GM12801 (cell line): ENCODE results near the gene OXER1.

Source experiments
- CTCF ChIP-seq: IDR thresholded peaks from one replicate; pipeline ENCODE4 v1.5.1; 2011; ENCODE audit warnings: control low read depth; ENCODE audit not compliant: insufficient read length; ENCODE audit errors: extremely low read depth

The OXER1 gene

GRCh38 chr2:42806786-42807185 lies 42.9 kb upstream of the OXER1 start:
- TF ChIP-seq CTCF = no peak

GRCh38 chr2:42804891-42805290 lies 41.0 kb upstream of the OXER1 start:
- TF ChIP-seq CTCF = no peak

GRCh38 chr2:42804338-42804737 lies 40.4 kb upstream of the OXER1 start:
- no peak for TF ChIP-seq CTCF

- TF ChIP-seq CTCF = no peak
Measured at GRCh38 chr2:42802150-42802549, 38.2 kb upstream of the OXER1 start.

DNA sequence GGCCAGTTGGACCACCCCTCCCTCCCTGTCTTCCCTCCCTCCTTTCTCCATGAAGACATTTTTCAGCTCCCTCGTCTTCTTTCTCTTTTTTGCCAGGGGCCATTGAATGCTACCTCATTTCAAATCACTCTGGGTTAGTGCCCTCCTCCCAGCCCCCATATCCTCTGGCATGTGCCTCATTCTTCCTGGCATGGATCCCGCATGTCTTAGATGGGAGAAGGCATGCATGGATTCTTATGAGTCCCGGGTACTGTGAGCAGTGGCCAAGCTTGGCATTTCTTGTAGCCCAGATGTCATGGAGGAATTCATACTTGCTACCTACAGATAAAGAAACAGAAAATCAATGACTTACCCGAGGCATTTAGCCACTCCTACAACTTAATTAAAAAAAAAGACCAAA lies 37.4 kb upstream of the OXER1 start:
- no peak for TF ChIP-seq CTCF

DNA sequence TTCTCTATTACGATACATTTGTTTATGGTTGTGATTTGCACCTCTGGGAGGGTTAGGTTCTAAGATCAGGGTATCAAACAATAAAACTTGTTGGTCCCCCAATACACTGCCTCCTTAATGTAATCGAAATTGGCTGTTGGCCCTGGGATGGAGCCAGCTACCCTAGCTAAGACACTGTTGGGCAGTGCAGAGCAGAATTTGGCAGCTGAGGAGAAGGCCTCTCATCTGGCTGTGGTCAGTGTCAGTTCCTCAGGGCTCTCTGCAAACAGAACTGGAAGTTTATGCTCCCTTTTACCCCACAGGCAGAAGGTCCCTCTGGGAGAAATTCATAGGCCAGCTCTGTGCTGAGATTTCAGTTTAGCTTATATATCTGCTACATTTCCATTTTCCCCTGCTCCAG lies 37.0 kb upstream of the OXER1 start:
- no peak for TF ChIP-seq CTCF

- TF ChIP-seq CTCF = no peak
Measured at GRCh38 chr2:42800461-42800962, 36.6 kb upstream of the OXER1 start.

DNA sequence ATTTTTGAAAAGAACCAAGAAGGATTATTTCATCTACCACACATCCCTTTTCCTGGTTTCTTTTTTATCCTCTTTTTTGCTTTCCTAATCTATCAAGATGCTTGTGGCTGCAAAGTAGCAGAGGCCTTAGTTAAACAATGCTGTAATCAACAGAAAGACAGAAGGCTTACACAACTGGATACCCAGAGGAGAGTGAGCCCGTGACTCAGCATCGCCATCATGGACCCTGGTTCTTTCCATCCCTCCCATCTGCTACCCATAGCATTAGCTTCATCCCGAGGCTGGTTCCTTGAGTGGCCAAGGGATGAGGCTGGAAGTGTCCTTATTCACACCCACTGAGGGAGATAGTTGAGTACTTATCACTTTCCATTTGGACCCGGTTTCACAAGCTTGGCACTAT lies 35.9 kb upstream of the OXER1 start:
- TF ChIP-seq CTCF = no peak
